Measurements from ENCODE around the gene METTL24.

GRCh38 chr6:110351986-110352385 is 6.2 kb downstream of the METTL24 start:
- TF ChIP-seq CTCF (IDR thresholded peaks at IDR 0.05; ENCODE audit: insufficient read depth, low read length) (no peak), POLR2AphosphoS5 (IDR thresholded peaks at IDR 0.05; ENCODE audit: low read depth) (no peak), REST (IDR thresholded peaks at IDR 0.05; ENCODE audit: insufficient replicate concordance, low read depth) (no peak), GABPA (IDR thresholded peaks at IDR 0.05; ENCODE audit: low read depth) (no peak), SPI1 (IDR thresholded peaks at IDR 0.05; ENCODE audit: borderline replicate concordance, low read depth) (no peak)
